HepG2 (cell line): Measurements from ENCODE around the gene CAPN3. TPM values are rescaled to one million over a fixed set of nuclear protein-coding genes. Genes with fewer than 3 reads are reported as not detected.

Experiments used
- ATAC-seq: fragments of 200-7000 bp; cut with Tn5 transposase; 3 replicates; pipeline ENCODE4 v1.9.1; 2020; ENCODE audit warnings: mild to moderate bottlenecking, moderate library complexity
- BruUV-seq: library from RNA; stranded (reverse); fragments of 400-500 nt; replicated peaks from 2 replicates; lab custom pipeline; 2021; lab: Mats Ljungman, UMichigan
- CTCF ChIA-PET: fragments of 300-600 bp; formaldehyde crosslinking; extraction: SDS; loops from one replicate; lab custom pipeline; 2021; ENCODE audit warnings: low total read pairs, inconsistent platforms, low intra/inter-chr PET ratio; lab: Yijun Ruan, JAX
- POLR2A ChIA-PET: fragments of 350-600 bp; sonication (Branson Sonifier 250); formaldehyde crosslinking; loops from one replicate; lab custom pipeline; 2020; ENCODE audit warnings: antibody characterized with exemption, inconsistent platforms; lab: Yijun Ruan, JAX
- DNase-seq: peaks from one replicate; pipeline ENCODE4 v3.0.0-alpha.2; 2015; ENCODE audit warnings: low spot score
- FAIRE-seq: peaks from 3 replicates; lab custom pipeline; 2011; peaks lifted over from hg19 to GRCh38; lab: Jason Lieb, UNC
- H2AFZ ChIP-seq: one replicate; pipeline ENCODE4 v1.6.1; 2011; ENCODE audit warnings: low read length, inconsistent platforms
- H3K27ac ChIP-seq: fragments of 300-600 bp; 3 replicates; pipeline ENCODE4 v1.8.0; 2011; ENCODE audit warnings: mixed run types, mild to moderate bottlenecking, mixed read lengths, low read length, inconsistent platforms; ENCODE audit not compliant: insufficient read depth; ENCODE audit errors: extremely low read length
- H3K27me3 ChIP-seq, 2 experiments: fragments of 200-600 bp in 1 of 2; 2 replicates in 1 of 2; 3 replicates in 1 of 2; pipeline versions ENCODE4 v1.6.0 to v1.8.0; 2011; ENCODE audit warnings: low read length in 2 of 2, mild to moderate bottlenecking in 2 of 2, moderate library complexity in 2 of 2, inconsistent platforms in 1 of 2; ENCODE audit not compliant: insufficient read depth in 2 of 2, control insufficient read depth in 1 of 2
- H3K36me3 ChIP-seq, 2 experiments: fragments of 200-600 bp in 1 of 2; replicated peaks in 1 of 2; 2 replicates in 1 of 2; 3 replicates in 1 of 2; pipeline versions ENCODE4 v1.5.1 to v1.8.0; 2011; ENCODE audit warnings: low read length in 2 of 2, inconsistent platforms in 1 of 2; ENCODE audit not compliant: insufficient read depth in 2 of 2, control insufficient read depth in 1 of 2
- H3K4me1 ChIP-seq: 2 replicates; pipeline ENCODE4 v1.5.1; 2012; ENCODE audit warnings: low read length, inconsistent platforms; ENCODE audit not compliant: insufficient read depth
- H3K4me2 ChIP-seq: 2 replicates; pipeline ENCODE4 v1.6.0; 2011; ENCODE audit warnings: low read depth, low read length, inconsistent platforms
- H3K4me3 ChIP-seq, 3 experiments: fragments of 200-600 bp in 1 of 3; sonication (generic), shearing (Covaris generic) in 1 of 3; replicated peaks in 1 of 3; 2 replicates each; pipeline ENCODE4 v1.5.1; 2011 to 2016; ENCODE audit warnings: low read length in 3 of 3, inconsistent platforms in 2 of 3, low read depth in 2 of 3, mild to moderate bottlenecking in 2 of 3, control low read depth in 1 of 3, mixed read lengths in 1 of 3; ENCODE audit not compliant: insufficient read depth in 1 of 3
- H3K79me2 ChIP-seq: one replicate; pipeline ENCODE4 v1.6.1; 2011; ENCODE audit warnings: low read length, inconsistent platforms; ENCODE audit not compliant: insufficient read depth
- H3K9ac ChIP-seq: 2 replicates; pipeline ENCODE4 v1.6.0; 2011; ENCODE audit warnings: mild to moderate bottlenecking, low read depth, low read length, inconsistent platforms; ENCODE audit not compliant: insufficient read depth
- H3K9me3 ChIP-seq: 2 replicates; pipeline ENCODE4 v1.5.1; 2012; ENCODE audit warnings: mild to moderate bottlenecking, low read length
- H4K20me1 ChIP-seq: 2 replicates; pipeline ENCODE4 v1.6.0; 2011; ENCODE audit warnings: inconsistent platforms, mild to moderate bottlenecking, low read length, moderate library complexity; ENCODE audit not compliant: insufficient read depth
- BHLHE40 ChIP-seq: IDR thresholded peaks from 2 replicates; pipeline ENCODE4 v1.6.1; 2011; ENCODE audit warnings: low read length, improper control_type of control experiment
- CCAR2 ChIP-seq: fragments of 200-400 bp; formaldehyde crosslinking; optimal IDR thresholded peaks from 2 replicates; pipeline ENCODE3; 2018; ENCODE audit warnings: low read depth, mild to moderate bottlenecking, low read length, moderate library complexity
- HMGA1 ChIP-seq: sonication (generic); formaldehyde crosslinking; conservative IDR thresholded peaks from 2 replicates; pipeline ENCODE4 v1.4.0; 2020; ENCODE audit warnings: missing genetic modification reagents
- RBFOX2 ChIP-seq: fragments of 200-400 bp; formaldehyde crosslinking; IDR thresholded peaks from 2 replicates; pipeline ENCODE4 v1.6.1; 2017; ENCODE audit warnings: low read depth, mild to moderate bottlenecking, low read length
- RFXAP ChIP-seq: sonication (generic); formaldehyde crosslinking; IDR thresholded peaks from 2 replicates; pipeline ENCODE4 v1.4.0; 2020; ENCODE audit warnings: missing genetic modification reagents, borderline replicate concordance
- YEATS4 ChIP-seq: sonication (generic); formaldehyde crosslinking; IDR thresholded peaks from 2 replicates; pipeline ENCODE4 v1.4.0; 2020; ENCODE audit warnings: missing genetic modification reagents, borderline replicate concordance
- ZBTB8A ChIP-seq: sonication (generic); formaldehyde crosslinking; IDR thresholded peaks from 2 replicates; pipeline ENCODE4 v1.4.0; 2020; ENCODE audit warnings: mild to moderate bottlenecking, low read depth, missing genetic modification reagents, borderline replicate concordance
- ZNF235 ChIP-seq: sonication (generic); formaldehyde crosslinking; IDR thresholded peaks from 2 replicates; pipeline ENCODE4 v1.8.1; 2023; ENCODE audit warnings: mild to moderate bottlenecking, missing genetic modification reagents, borderline replicate concordance
- ZNF589 ChIP-seq: sonication (generic); formaldehyde crosslinking; conservative IDR thresholded peaks from 2 replicates; pipeline ENCODE4 v1.8.0; 2022; ENCODE audit warnings: mild to moderate bottlenecking, moderate library complexity, missing genetic modification reagents
- ZNF780A ChIP-seq: sonication (generic); formaldehyde crosslinking; IDR thresholded peaks from 2 replicates; pipeline ENCODE4 v1.8.0; 2022; ENCODE audit warnings: mild to moderate bottlenecking, missing genetic modification reagents, moderate library complexity
- ZNF792 ChIP-seq: IDR thresholded peaks from 2 replicates; pipeline ENCODE4 v1.6.1; 2016
- WGBS: methylation state at CpG from one replicate; pipeline ENCODE4 v1.1.6; 2017; ENCODE audit warnings: low lambda C conversion rate; 5-methylcytosine and 5-hydroxymethylcytosine counted together
- in situ Hi-C: cut with HindIII; loops from 2 replicates; pipeline ENCODE4 v1.10.0; 2017; ENCODE audit warnings: low pct_unique_long_range_greater_than_20kb; ENCODE audit not compliant: extremely low pct_ligation_motif_present
- intact Hi-C: fragments of 100-400 bp; cut with micrococcal nuclease; formaldehyde crosslinking; loops from one replicate; pipeline ENCODE4 v1.10.0; 2022; ENCODE audit not compliant: unreplicated experiment
- polyA plus RNA-seq, 8 experiments: library from polyadenylated mRNA; depleted of rRNA in 3 of 8; stranded (reverse) in 7 of 8; unstranded in 1 of 8; fragments of >200 nt; fragmentation: Illumina TruSeq in 4 of 8; extraction: Trizol in 4 of 8; gene quantifications; 2 replicates each; pipeline versions ENCODE4 v1.2.1 to v1.2.3, GENCODE V29; 2011 to 2016; ENCODE audit warnings: low read depth in 4 of 8, missing spikeins in 1 of 8, mixed read lengths in 1 of 8; ENCODE audit not compliant: insufficient read depth in 1 of 8
- total RNA-seq, 5 experiments: library from RNA; depleted of rRNA; stranded (reverse); fragments of >200 nt; fragmentation: Illumina TruSeq; extraction: Trizol; gene quantifications; 2 replicates each; pipeline ENCODE4 v1.2.3, GENCODE V29; 2016; ENCODE audit warnings: low read depth in 1 of 5
- TF ChIP-seq, protein P1 (sequence below): sonication (generic); formaldehyde crosslinking; IDR thresholded peaks from 2 replicates; pipeline ENCODE4 v1.4.0; 2020; ENCODE audit warnings: missing genetic modification reagents

CAPN3 gene
- total and polyA plus RNA-seq, 2 of the 13 experiments (the other 11 are each of a cell fraction or from before 2014, with no cell fraction given), result 1.3 to 4.6 TPM

DNA sequence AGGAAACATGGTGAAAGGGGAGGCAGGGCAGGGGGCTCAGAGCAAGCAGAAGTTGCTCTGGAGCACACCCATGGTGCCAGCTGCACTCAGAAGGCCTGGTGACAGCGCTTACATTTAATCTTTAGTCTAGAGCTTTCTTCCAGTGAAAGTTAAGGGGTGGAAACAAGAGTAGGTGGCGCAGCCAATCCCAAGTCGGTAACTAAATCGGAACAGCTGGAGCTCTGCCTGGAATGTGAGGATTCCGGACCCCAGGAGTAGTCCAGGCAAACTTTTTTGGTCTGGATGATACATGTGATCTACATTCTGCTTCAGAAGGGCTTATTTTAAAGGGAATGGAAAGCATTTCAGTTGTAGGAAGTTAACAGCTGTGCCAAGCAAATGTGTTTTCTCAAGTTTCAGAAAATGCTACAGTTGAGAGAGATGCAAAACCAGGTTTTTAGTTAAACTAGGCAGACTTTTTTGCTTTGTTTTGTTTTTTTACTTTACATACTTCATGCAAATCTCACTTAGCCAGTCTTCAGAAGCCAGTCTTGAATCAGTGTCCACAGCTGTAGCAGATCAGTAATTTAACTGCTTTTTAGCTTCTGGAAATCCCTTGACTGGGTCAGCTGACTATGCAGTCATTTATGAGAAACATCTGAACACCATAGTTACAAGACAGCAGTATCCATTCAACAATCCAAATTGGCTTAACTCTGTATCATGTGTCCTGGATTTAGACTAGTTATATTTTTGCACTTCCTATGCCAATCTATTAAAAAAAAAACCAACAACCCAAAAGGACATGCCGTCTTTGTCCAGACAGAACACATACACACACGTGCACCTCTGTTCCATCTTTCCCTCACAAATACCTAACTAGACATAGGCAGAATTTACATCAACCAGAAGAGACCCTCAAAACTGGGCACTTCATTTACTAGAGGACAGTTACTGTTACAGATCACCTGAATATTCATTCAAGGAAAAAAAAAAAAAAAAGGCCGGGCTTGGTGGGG lies 98.4 kb downstream of the CAPN3 start:
- ChIA-PET CTCF (no interaction called here), POLR2A (no interaction called here)
- Histone ChIP-seq H3K79me2 (no peaks in the 10 kb centered on the region), H2AFZ (no peak overlapping the region), H3K36me3 (peaks cover 0 to 4% of the 10 kb centered on the region in 2 experiments; a peak in 3 of 5 replicates), H3K9ac (no peak overlapping the region), H3K27ac (no peak overlapping the region), H3K9me3 (no peaks in the 10 kb centered on the region), H3K27me3 (no peaks in the 10 kb centered on the region), H3K4me3 (no peak overlapping the region), H4K20me1 (no peaks in the 10 kb centered on the region), H3K4me1 (no peaks in the 10 kb centered on the region), H3K4me2 (no peak overlapping the region)
- ATAC-seq, result no peak
- no peak for FAIRE-seq
- intact Hi-C loops (no loop called here), in situ Hi-C loops (no loop called here)
- TF ChIP-seq BHLHE40, result no peak
- TF ChIP-seq CCAR2, result no peak
- no peak for TF ChIP-seq ZNF589 (CRISPR knock-in tag)
- no peak for TF ChIP-seq RFXAP
- TF ChIP-seq RBFOX2, result no peak
- TF ChIP-seq ZBTB8A (CRISPR knock-in tag), result no peak
- no peak for TF ChIP-seq YEATS4 (CRISPR knock-in tag)
- no peak for TF ChIP-seq HMGA1
- TF ChIP-seq, protein P1, sequence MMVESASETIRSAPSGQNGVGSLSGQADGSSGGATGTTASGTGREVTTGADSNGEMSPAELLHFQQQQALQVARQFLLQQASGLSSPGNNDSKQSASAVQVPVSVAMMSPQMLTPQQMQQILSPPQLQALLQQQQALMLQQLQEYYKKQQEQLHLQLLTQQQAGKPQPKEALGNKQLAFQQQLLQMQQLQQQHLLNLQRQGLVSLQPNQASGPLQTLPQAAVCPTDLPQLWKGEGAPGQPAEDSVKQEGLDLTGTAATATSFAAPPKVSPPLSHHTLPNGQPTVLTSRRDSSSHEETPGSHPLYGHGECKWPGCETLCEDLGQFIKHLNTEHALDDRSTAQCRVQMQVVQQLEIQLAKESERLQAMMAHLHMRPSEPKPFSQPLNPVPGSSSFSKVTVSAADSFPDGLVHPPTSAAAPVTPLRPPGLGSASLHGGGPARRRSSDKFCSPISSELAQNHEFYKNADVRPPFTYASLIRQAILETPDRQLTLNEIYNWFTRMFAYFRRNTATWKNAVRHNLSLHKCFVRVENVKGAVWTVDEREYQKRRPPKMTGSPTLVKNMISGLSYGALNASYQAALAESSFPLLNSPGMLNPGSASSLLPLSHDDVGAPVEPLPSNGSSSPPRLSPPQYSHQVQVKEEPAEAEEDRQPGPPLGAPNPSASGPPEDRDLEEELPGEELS, result no peak
- no peak for TF ChIP-seq ZNF235
- no peak for TF ChIP-seq ZNF792
- TF ChIP-seq ZNF780A (CRISPR knock-in tag), result no peak
- 98% methylated on average over 8 of the region's 8 CpGs for WGBS
- BruUV-seq, result no TSS peak
- DNase-seq, result no peak
